IPS-11a (cell line): ENCODE results near the gene SLC17A7.

Source experiments
- H3K4me3 ChIP-seq: one replicate; pipeline ENCODE4 v1.5.1; 2013; ENCODE audit warnings: low read depth, low read length, control low read depth

The SLC17A7 gene

DNA sequence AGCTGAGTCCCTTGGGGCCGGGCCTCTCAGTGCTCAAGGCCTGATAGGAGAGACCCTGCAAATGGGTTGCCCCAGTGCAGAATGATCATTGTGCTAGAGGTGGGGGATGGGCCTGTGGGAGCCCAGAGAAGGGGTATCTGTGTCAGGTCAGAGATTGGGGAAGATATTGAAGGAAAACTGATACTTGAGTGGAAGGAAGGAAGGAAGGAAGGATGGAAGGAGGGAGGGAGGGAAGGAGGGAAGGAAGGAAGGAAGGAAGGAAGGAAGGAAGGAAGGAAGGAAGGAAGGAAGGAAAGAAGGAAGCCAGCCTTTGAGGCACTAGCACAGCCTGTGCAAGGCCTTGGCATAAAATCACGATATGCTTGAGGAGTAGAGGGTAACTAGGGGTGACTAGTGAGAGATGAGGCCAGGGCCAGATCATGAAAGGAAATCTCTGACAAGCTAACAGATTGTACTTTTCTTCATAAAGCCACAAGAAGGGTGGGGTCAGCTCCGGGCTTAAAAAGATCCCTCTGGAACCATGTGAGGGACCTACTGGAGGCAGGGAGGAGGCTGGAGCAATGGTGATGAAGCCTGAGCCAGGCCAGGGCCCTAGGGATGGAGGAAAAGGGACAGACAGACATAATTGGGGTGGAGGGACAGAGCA is 29.5 kb downstream of the SLC17A7 start:
- H3K4me3 ChIP-seq = no peak overlapping the region

DNA sequence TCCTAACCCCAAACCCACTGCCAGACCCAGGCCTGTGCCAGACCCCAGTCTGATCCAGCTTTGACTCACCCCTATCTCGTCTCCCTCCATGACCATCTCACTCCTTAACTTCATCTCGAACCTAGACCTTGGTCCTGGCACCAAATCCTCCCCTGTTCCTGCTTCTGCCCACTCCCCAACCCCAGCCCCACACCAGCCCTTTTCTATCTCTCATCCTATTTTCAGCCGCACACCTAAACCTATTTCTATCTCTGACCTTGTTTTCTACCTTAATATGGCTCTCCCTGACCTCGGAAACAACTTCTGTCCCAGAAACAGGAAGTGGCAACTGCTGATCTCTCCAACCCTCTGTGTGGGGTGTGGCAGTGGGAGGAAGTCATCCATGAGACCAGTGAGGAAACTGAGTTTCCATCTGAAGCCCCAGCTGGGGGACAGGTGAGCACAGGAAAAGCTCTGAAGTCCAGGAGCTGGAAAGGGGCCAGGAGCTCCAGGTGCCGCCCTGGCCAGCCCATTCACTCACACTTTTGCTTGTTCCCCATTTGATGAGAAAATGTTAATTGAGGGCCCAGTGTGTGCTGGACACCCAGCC is 31.8 kb downstream of the SLC17A7 start:
- H3K4me3 ChIP-seq = no peak overlapping the region

DNA sequence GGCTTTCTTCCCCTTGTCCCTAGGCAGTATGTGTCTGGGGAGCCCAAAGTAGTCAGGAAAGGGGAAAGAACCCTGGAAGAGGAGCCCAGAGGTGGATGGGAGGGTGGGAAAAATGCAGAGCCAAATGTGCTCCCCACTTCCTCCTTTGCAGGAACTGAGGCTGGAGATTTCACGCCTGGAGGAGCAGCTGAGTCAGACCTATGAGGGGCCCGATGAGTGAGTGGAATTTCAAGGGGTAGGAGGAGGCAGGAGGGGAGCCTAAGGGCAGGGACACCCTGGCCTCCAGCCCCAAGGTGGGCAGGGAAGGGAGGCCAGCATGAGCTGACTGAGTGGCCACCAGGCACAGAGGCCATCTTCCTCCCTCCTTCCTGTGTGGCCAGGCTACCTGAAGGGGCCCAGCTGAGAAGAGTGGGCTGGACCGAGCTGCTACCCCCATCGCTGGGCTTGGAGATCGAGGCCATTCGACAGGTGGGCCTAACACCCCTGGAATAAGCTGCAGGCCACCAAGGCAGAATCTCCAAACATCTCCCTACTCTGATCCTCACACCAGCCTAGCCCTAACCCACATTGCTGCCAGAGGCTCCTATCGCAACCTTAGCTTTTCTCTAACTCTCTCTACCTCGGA is 32.4 kb downstream of the SLC17A7 start:
- no peak overlapping the region for H3K4me3 ChIP-seq

DNA sequence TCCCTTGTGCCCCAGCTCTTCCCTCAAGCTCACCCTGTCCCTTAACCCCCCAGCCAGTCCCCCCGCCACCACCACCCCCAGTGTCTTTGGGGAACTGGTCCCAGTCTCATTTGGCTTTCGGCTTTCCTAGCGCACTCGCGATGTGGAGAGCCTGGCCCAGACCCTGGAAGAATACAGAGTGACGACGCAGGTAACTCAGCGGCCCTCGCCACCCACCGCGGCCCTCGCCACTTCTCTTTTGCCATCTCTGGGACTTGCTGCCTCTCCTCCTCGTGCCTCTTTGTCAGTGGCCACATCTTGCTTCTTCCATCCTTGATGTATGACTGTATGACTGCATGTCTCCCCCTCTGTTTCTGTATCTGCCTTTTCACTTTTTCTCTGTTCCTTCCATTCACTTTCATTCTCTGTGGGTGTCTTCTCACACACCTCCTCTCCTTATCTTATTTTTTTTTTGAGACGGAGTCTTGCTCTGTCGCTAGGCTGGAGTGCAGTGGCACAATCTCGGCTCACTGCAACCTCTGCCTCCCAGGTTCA is 33.8 kb downstream of the SLC17A7 start:
- no peak overlapping the region for H3K4me3 ChIP-seq

DNA sequence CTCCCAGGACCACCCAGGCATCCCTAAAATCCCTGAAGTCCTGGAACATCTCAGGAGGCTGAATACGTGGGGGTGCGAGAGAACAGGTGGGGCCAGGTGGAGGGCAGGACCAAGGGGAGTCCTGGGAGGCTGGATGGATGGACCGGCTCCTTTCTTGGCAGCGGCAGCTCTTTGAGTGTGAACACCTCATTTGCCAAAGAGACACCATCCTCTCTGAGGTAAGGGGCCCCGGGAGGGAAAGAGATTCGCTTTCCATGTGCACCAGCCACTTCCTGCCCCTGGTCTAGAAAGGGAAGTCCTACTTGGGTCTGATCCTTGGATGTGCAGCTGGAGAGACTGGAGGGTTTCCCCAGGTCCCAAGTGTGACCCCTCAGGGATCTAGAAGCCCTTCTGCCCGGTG is 34.2 kb downstream of the SLC17A7 start:
- H3K4me3 ChIP-seq = no peak overlapping the region

DNA sequence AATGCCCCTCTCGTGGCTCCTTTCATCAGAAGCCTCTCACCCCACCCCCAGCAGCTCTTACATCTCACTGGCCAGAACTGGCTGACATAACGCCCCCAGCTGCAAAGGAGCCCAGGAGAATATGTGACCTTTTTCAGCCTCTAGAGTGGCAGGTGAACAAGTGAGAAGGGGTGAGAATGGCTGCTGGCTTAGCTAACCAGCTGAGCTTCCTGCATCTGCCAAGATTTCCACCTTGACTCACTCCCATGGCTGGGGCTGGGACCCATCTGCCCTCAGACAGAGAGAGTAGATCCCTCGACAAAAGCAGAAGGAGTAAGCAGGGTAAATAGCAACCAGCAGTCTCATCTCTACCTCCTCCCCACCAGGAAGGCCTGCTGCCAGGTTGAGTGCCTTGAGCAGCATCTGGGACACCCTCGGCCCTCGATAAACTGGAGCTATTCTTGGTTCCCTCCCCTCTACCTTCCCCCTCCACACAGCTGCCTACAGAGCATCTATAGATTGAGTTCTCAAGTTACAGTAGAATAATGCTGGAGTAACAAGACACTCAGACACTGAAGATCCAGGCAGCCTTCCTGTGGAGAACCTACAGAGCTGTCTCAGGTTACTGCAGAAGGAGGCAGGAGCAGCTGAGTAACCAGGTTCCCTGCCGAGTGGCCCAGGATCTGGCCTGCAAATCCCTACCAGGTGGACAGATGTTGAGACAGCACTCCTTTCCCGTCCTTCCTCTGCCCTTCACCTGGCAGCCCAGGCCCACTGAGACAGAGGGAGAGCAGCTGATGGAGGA is 37.7 kb downstream of the SLC17A7 start:
- H3K4me3 ChIP-seq = no peak overlapping the region

DNA sequence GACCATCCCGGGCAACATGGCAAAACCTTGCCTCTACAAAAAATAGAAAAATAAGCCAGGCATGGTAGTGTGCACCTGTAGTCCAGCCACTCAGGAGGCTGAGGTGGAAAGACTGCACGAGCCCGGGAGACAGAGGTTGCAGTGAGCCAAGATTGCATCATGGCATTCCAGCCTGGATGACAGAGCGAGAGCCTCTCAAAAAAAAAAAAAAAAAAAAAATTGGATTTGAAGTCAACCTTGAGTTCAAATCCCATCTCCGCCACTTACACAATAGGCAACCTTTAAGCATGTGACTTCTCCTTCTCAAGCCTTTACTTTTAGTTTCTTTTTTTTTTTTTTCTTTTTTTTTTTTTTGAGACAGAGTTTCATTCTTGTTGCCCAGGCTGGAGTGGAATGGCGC is 41.3 kb downstream of the SLC17A7 start:
- no peak overlapping the region for H3K4me3 ChIP-seq

DNA sequence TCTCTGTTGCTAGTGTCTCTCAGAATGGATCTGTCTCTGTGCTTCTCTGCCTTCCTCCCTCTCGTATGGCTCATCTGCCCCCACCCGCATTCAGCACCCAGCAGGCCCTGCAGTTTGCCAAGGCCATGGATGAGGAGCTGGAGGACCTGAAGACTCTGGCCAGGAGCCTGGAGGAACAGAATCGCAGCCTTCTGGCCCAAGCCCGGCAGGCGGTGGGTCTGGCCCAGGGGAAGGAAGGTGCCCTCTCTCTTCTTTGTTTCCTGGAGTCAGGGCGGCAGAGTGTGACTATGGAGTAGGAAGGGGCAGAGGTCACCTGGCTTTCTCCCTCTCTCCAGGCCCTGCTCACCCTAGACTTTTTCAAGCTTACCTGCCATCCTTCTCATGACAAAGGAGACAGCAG is 42.4 kb downstream of the SLC17A7 start:
- H3K4me3 ChIP-seq = no peak overlapping the region

DNA sequence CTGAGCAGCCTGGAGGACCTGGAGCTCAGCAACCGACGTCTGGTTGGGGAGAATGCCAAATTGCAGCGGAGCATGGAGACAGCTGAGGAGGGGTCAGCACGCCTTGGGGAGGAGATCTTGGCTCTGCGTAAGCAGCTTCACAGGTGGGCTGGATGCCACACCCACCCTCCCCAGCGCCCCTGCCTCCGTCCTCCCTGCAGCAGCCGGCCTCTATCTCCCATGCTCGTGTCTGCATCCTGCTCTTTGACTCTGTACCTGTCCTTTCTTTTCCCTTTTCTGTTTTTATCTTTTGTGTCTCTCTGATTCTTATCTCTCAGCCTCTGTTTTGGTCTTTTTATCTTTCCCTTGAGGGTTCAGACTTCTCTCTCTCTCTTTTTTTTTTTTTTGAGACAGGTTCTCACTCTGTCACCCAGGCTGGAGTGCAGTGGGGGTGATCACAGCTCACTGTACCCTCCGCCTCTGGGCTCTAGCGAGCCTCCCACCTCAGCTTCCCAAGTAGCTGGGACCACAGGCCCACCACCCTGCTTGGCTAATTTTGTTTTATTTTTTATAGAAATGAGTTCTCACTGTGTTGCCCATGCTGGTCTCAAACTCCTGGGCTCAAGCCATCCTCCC is 43.2 kb downstream of the SLC17A7 start:
- no peak overlapping the region for H3K4me3 ChIP-seq

DNA sequence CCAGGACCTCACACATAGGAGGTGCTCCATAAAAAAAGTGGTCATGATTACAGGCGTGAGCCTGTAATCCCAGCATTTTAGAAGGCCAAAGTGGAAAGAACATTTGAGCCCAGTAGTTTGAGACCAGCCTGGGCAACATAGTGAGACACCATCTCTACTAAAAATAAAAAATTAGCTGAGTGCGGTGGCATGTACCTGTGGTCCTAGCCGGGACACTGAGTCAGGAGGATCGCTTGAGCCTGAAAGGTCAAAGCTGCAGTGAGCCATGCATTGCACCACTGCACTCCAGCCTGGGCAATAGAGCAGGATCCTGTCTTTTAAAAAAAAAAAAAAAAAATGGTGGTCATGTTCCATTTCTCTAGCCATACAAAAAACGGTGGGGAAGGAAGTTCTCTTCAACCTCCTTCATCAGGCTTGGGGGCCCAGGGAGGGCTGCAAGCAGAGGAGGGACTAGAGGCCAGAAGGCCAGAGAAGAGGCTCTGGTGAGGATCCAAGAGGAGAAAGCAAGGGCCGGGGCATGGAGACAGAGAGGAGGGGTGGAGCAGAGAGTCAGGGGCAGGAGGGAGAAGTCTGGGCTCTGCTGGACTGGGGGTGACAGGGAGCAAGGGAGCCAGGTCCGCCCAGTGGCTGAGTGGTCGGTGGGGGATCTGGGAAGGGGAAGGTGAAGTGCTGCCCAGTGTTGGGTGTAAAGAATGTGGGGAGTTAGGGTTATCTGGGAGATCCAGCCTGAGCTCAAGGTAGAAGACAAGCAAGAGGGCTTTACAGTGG is 44.4 kb downstream of the SLC17A7 start:
- H3K4me3 ChIP-seq = no peak overlapping the region

DNA sequence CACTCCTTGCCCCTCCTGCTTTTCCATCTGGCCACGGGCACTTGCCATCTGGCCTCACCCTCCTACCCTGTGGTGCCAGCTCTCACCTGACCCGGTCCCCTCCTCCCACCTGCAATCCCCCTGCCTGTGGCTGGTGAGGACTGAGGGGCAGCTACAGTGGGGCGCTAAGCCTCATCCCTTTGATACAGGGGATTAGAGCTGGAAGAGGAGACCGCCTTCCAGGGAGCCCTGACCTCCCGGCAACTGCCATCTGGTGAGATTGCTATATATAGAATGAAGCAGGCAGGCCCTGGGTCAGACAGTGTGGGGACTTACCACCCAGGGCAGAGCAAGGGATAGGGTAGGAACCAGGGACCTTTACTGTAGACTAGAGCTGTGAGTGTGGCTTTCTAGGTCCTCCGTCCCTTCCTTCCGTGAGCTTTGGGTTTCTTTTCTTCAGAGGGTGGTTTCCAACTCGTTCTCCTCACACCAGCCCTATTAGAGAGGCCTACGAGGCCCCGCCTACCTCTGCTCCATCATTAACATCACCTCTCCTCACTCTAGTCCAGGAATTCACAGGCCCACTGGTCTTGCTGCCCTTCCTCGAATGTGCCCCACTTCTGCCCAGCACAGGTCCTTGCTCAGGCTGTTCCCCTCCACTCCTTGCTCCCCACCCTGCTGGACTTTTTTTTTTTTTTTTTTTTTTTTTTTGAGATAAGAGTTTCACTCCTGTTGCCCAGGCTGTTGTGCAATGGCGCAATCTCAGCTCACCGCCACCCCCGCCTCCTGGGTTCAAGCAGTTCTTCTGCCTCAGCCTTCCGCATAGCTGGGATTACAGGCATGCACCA is 45.5 kb downstream of the SLC17A7 start:
- H3K4me3 ChIP-seq = no peak overlapping the region

DNA sequence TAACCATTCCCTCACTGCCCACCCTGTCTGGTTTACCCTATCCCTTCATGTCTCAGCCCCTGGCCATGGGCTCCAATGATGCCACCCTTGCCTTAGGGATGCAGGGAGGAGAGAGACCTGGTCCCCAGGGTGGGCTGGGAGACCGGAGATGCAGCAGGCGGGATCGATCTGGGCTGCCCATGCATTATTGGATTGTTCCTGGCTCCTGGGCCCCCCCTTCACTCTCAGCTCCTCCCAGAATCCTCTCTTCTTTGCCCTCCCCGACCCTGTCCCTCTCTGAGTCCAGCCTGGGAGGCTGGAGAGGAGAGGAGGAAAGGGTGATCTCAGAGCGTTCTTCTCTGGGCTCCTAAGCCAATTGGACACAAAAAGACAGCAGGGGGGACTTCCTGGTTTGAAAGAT is 47.4 kb downstream of the SLC17A7 start:
- H3K4me3 ChIP-seq = no peak overlapping the region

DNA sequence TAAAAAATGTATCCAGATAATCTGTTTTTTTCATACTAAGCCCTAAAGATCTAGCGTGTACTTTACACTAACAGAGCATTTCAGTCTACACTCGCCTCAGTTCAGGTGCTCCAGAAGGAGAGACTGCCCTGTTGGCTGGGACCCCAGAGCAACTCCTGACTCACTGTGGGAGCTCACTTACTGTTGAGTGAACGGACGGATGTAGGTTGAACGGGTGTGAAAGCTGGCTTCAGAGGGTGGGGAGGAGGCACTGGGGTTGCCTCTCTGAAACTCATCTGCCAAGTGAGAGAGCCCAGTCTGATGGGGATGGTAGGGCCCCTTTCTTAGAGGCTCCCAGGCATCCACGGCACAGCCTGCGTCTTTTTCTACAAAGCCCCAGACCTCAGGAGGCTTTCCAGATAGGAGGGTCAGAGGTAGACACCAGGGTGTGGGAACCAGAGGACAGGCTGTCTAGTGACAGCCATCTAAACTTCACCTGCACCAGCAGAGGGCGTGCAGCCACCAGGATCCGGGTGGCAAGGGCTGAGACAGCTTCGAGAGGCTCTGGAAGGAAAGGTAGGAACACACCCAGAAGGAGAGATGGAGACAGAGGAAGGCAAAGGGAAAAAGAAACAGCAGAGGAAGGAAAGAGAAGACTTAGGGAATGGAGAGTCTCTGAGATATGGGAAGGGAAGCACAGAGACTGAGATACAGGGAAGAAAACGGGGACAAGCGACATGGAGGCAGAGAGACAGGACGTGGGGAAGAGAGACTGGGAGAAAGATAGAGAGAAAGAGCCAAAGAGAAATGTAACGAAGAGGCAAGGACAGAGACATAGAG is 49.5 kb downstream of the SLC17A7 start:
- no peak overlapping the region for H3K4me3 ChIP-seq

DNA sequence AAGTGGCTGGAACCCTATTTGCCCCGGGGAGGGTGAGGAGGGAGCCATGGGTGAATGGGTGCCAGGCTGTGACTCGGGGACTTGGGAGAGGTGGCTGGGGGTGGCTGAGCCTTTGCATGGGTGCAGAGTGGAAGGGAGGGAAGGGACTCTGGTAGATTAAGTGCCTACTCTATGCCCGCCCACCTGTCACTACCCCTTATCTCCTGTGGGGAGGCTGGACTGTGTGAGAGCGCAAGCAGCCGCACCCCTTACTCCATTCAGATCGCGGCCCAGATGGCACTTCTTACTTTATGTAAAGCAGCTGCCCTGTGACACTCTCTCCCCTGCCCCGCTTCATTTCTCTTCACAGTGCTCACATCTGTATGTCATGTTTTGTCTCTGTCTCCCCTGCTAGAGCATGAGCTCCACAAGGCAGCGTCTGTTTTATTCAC is 50.4 kb downstream of the SLC17A7 start:
- H3K4me3 ChIP-seq = no peak overlapping the region

DNA sequence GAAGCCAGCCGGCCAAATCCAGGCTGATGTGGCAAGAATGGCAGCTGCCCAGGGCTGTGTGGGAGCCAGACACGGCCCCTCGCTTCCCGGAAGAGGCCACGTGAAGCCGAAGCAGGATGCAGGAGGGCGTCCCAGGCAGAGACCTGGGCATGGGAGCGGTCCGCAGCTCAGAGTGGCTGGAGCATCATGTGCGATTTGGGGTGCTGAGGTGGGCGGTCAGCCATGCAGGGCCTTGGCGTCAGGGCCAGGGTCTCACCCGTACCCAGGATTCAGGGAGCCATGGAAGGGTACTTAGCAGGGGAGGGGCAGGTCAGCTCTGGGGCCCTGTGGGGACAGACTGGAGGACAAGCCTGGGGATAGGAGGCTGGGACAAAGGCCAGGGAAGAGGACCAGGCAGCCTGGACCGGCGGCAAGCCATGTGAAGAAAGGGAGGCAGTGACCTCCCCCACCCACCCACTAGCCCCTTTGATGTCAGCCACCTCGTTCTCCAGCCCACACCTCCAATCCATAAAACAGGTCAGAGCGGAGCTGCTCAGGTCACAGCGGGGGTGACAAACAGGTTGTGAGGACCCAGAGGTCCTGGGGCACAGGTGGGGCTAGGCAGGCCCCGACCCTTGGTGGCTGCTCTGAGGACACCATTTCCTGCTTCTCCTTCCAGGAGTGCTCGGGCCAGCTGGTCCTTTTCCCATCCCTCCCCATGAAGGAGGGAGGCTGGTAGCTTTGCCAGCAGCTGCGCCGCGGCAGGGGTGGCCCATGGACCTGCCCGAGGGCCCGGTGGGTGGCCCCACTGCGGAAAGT is 51.0 kb downstream of the SLC17A7 start:
- H3K4me3 ChIP-seq = no peak overlapping the region

DNA sequence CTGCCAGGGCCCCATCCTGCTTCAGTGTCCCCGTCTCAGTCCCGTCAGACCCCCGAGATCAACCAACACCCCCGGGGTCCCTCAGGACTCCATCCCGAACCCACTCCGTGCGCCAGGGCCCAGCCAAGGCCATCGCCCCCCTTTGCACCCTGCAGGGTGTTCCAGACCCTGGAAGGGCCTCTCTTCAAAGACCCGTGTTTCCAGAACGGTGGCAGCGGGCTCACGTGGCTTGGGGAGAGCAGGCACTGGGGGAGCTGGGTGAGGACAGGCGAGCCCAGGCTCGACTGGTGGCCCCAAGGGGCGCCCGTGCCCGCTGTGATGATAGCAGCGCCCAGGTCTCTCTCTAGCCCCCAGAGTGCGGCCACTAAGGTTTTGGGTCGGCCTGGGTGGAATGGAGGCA is 51.9 kb downstream of the SLC17A7 start:
- no peak overlapping the region for H3K4me3 ChIP-seq

DNA sequence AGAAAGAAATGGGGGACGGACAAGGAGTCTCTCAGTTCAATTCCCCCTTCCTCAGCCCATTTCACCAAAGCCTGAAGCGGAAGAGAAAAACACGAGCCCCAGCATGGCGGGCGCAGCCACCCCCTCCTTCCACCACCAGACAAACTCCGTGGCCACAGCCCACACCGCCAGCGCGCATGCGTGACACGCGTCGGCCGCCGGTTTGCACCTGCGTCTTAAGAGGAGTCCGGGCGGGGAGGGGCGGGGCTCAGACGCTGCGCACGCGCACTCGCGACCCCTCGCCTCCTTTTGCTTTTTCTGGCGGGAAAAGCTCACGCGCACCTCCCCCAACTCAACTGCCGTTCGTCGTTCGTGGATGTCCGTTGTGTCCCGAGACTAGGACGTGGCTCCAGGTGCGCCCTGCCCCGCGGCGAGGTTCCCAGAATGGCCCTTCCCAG is 53.4 kb downstream of the SLC17A7 start, which contains the start of gene KASH5:
Gene KASH5, plus strand, starts transcription at position 314 of the 437 bp plus-strand sequence. CDS start 2,635 bp downstream, outside the sequence.
- H3K4me3 ChIP-seq = no peak within 1 kb of the TSS

DNA sequence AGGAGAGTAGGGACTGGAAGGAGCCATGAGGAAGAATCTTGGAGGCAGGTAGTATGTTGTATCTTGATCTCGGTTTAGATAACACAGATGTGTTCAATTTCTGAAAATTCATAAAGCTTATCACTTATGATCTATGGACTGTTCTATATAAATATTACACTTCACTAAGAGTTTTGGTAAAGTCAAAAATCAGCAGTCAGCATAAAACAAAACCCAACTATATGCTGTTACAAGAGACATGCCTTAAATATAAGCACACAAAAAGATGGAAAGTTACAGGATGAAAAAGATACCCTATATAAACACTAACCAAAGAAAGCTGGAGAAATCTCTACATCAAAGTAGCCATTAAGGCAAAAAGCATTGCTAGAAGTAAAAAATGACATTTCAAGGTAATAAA is 57.7 kb downstream of the SLC17A7 start:
- H3K4me3 ChIP-seq = no peak overlapping the region
